Stimulated activated CD4-positive, alpha-beta T cell treated with anti-CD3 and anti-CD28 coated beads, Interleukin-2, amount 100 ng/mL, for 4 hours (primary cell): ENCODE results near the gene NFATC1.
"Not testable (repeated sequence)": the region's sequence is repeated elsewhere in the genome, so short reads cannot be mapped to it uniquely, and the experiment has no call there.

Experiments
- DNase-seq: peaks from one replicate; pipeline ENCODE4 v3.0.0-alpha.2; 2020; ENCODE audit warnings: low read depth

NFATC1 gene

DNA sequence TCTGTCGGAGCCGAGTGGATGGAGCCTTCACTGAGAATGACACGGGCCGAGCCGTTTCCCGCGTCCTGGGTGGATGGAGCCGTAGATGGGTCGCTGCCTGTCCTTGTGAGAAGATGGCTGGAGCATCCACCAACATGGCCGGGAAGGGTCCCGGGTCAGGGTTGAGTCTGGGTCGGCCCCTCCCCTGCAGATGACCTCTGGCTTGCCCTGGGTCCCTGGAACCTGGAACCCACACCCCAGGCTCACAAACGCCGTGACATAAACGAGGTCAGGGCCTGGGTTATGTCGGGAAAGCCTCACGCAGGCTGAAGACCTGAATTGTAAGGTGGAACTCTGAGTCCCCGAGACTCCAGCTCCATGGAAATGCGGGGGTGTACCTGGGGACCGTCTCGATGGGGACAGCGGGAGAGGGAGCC lies 94.9 kb downstream of the NFATC1 start:
- DNase-seq = no peak

DNA sequence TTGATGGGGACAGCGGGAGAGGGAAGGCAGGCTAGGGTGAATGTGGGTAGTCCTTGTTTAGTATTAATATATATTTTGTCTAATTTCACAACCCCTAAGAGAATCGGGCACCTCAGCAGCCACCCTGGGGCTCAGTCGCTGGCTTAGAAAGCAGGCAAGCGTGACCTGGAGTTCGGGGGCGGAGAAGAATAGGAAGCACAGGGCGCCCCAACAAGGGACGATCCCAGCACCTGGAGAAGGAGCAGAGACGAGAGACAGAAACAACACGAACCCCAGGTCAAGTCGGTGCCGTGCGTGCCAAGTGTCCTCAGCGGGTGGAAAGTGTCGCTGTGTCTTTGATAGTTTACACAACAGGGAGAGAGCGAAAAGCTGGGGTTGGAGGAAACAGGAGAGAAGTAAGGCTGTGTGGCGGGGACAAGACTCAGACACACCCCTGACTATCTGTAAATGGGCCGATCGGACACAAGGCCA lies 95.4 kb downstream of the NFATC1 start:
- no peak for DNase-seq

DNA sequence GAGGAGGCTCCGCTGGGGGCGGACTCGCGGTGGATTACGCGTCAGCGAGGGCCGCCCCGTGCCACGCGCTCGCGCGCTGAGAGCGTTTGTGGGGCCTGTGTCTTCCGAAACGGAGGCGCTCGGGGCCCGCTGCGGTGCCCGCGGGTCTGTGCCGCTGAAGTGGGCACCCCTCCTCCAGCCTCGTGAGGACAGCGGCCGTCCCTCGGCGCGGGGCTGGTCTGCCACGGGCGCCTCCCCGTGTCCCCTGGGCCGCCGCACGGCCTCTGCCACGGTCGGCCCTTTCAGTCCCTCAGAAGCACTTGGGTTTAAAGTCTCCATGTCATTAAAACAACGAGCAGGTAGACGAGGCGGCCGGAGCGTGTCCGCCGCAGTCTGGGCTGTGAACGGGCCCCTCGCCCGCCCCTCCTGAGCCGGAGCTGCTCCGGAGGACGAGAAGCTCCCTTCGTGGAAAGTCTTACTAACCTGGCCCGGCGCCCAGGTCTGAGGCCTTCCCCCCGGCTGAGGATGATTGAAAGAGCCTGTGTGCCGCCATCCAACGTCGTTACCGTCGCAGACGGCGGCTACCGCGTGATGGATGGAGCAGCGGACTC lies 97.6 kb downstream of the NFATC1 start:
- DNase-seq = no peak

DNA sequence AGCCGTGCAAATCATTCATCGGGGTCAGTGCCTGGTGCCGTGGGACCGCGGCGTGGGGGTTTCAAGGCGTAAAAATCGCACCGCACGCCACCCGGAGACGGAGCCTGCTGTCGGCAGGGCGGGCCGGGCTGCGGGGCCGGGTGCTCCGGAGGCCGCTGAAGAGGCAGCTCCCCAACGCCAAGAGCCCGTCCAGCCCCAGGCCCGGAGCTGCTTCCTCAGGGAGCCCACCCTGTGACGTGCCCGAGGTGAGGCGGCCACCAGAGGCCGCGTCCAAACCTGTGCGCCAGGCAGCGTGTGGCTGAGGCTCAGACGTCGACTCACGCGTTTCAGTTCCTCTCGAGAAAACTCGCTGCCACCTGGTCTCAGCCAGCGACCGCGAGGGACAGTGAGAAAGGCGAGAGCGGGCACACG lies 98.1 kb downstream of the NFATC1 start:
- no peak for DNase-seq

DNA sequence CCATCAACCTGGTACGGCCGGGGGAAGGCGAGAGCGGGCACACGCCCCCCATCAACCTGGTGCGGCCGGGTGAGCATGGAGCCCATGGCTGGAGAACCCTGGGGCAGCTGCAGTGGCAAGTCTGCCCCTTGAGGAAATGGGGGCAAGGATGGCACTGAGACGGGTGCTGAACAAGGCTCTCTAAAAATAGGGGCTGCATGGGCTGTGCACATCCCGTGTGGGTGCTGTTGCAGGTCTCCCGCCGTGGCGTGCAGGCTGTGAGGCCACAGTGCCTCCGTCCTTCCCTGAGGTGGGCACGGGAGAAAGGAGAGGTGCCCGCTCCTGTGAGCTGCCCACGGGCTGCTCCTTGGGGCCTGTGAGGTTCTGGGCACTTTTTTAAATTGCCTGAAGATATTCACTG lies 99.2 kb downstream of the NFATC1 start:
- DNase-seq = no peak

DNA sequence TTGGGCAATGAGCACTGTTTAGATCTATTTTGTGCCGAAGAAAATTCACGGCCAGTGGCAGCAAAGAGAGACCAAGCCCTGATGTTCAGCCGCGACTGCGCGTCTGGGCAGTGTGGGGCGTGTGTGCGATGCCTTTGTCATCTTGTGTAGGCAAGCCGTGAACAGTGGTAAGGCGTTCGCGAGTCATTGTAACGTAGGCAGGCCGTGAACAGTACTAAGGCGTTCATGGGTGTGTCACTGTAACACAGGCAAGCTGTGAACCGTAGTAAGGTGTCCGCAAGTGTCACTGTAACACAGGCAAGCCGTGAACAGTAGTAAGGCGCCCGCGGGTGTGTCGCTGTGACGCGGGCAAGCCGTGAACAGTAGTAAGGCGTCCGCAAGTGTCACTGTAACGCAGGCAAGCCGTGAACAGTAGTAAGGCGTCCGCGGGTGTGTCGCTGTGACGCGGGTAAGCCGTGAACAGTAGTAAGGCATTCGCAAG lies 99.9 kb downstream of the NFATC1 start:
- no peak for DNase-seq

DNA sequence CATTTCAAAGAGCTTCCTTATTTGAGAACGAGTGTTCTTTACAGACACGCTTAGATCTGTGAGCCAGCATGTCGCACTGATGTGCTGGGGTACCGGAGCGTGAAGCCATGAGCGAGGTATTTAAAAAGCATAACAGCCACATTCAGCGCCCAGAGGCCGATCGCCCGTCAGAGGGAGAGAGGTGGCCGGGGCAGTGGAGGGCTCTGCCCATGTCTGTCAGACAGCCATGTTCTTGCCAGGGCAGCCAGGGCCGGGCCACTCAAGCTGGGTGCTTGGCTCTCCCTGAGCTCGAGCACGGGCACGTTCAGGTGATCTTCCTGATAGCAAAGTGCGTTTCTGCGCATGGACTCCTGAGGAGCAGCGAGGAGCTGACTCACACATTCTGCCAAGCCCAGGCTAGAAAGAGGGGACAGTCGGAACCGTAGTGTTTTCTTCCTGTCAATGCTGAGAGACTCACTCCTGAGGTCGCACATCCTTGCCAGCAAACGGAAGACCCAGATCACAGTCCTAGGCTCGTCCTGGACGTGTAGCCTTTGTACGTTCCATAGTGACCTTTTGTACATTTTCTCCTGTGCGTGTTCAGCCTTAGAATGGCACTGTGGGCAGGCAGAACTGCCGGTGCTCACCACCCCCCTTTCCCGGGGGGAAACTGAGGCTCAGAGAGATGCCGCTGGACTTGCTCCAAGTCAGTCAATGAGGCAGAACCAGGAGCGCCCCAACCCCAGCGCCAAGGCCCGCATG lies 100.7 kb downstream of the NFATC1 start:
- no peak for DNase-seq

DNA sequence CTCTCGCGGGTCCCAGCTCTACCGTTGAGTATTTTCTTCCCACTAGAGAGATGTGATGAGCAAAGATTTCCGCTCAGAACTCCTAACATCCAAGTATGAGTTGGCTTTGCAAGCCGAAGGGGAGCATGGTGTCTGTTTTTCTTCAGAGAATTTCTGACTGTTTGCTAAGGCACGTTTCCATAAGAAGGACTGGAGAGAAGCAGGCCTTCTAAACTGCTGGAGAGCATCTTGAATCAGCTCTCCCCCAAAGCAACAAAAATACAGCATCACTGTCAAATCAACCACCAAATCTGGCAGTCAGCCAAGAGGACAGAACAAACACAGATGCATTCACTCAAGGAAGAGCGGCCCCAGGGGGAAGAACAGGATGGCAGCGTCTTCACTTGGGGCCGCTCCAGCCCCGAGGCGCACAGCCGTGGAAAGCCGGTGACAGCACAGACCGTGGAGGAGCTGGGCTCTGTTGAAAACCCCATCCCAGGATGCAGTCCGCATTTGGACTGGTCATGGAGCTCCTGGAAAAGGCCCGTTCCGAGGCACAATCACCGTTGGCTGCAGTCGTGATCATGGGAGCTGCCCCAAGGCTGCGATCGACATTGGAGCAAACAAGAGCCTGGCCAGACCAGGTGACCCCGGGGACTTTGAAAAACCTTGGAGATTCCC lies 101.4 kb downstream of the NFATC1 start:
- DNase-seq = no peak

DNA sequence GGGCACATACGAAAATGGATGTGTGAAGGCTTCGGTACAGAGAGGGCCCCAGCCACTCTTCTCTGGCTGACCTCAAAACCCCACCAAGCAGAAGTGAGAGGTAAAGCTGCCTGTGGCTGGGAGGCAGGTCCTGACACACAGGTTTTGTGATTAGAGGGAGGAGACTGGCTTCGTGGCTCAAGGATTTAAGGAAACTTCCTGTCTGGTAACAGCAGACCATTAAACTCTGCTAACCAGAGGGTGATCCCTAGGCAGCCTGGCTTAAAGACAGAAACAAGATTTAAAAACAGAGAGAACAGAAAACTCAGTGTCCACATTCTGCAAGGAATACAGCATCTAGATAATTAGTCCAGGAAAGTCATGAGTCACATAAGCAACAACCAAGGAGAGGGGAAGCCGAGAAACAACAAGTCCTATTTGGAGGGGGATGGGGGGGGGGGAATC lies 101.9 kb downstream of the NFATC1 start:
- no peak for DNase-seq

DNA sequence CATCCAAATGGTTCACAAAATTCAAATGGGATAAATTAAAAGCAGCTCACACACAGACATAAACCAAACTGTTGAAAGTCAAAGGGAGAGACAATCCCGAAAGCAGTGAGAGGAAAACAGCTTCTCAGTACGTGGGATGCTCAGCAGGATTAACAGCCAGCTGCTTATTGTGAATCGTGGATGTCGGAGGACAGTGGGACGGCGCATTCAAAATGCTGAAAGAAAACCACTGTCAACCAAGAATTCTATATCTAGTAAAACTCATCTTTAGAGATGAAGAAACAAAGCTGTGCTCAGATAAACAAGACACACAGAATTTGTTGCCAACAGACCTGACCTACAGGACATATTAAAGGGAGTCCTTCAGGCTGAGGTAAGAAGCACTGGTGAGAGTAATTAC lies 102.9 kb downstream of the NFATC1 start:
- no peak for DNase-seq

DNA sequence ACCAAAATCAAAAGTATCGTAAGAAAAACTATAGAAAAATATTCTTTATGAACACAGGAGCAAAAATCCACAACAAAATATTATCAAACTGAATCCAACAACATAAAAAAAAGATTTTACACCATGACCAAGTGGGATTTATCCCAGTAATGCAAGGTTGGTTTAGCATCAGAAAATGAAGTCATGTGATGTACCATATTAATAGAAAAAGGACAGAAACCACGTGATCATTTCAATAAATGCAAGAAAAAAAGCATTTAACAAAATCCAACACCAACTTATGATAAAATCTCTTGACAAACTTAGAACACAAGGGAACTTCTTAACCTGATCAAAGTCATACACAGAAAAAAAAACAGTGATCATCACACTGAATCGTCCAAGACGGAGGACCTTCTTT lies 105.3 kb downstream of the NFATC1 start:
- DNase-seq = no peak

DNA sequence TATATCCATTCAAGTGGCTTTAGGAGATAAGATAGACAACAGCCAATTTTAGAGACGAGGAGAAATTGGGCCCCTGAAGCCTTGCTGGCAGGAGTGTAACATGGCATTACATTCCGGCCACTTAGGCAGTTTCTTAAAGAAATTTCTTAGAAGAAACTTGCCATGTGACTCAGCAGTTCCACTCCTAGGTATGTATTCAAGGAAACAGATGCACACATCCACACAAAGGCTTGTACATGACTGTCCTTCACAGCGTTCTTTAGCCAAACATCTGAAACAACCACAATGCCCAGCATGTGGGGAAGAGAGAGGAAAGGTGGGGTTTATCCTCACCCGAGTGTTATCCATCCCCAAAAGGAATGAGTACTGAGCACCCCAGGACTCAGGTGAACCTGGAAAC lies 107.1 kb downstream of the NFATC1 start:
- no peak for DNase-seq

DNA sequence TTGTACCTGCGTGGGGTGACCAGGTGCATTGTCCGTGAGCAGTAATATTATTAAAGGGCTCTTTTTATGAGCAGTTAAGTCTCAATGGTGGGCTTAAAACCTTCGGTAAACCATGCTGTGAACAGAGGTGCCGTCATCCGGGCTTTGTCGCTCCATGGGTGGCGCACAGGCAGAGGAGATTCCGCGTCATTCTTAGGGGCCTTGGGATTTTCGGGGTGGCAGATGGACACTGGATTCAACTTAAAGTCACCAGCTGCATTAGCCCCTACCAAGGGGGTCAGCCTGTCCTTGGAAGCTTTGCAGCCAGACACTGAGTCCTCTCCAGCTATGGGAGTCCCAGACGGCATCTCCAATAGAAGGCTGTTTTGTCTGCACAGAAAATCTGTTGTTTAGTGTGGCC lies 107.7 kb downstream of the NFATC1 start:
- no peak for DNase-seq

DNA sequence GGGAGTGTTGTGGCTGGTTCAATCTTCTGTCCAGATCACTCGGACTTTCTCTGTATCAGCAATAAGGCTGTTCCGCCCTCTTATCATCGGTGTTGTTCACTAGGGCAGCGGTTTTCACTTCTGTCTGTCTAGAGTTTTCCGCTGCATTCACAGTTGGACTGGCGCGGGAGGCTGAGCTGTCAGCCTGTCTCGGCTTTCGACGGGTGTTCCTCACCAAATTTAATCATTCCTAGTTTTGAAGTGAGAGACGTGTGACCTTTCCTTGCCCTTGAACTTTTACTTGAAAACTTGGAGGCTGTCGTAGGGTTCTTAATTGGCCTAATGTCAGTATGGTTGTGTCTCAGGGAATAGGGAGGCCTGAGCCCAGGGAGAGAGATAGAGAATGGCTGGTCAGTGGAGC lies 108.3 kb downstream of the NFATC1 start:
- DNase-seq = no peak

DNA sequence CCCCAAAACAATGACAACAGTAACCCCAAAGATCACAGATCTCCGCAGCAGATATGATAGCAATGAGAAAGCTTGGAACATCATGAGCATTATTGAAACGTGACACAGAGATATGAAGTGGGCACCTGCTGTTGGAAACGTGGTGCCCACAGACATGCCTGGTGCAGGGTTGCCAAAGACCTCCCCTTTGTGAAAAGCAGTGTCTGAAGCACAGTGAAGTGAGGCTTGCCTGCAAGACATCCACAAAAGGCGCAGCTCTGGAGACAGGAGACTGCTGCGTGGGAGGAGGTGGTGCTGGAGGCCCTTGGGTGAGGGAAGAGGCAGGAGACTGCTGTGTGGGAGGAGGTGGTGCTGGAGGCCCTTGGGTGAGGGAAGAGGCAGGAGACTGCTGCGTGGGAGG lies 108.8 kb downstream of the NFATC1 start:
- DNase-seq = not testable (repeated sequence)

DNA sequence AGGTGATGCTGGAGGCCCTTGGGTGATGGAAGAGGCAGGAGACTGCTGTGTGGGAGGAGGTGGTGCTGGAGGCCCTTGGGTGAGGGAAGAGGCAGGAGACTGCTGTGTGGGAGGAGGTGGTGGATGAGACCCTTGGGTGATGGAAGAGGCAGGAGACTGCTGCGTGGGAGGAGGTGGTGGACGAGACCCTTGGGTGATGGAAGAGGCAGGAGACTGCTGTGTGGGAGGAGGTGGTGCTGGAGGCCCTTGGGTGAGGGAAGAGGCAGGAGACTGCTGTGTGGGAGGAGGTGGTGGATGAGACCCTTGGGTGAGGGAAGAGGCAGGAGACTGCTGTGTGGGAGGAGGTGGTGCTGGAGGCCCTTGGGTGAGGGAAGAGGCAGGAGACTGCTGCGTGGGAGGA lies 109.7 kb downstream of the NFATC1 start:
- DNase-seq = not testable (repeated sequence)

DNA sequence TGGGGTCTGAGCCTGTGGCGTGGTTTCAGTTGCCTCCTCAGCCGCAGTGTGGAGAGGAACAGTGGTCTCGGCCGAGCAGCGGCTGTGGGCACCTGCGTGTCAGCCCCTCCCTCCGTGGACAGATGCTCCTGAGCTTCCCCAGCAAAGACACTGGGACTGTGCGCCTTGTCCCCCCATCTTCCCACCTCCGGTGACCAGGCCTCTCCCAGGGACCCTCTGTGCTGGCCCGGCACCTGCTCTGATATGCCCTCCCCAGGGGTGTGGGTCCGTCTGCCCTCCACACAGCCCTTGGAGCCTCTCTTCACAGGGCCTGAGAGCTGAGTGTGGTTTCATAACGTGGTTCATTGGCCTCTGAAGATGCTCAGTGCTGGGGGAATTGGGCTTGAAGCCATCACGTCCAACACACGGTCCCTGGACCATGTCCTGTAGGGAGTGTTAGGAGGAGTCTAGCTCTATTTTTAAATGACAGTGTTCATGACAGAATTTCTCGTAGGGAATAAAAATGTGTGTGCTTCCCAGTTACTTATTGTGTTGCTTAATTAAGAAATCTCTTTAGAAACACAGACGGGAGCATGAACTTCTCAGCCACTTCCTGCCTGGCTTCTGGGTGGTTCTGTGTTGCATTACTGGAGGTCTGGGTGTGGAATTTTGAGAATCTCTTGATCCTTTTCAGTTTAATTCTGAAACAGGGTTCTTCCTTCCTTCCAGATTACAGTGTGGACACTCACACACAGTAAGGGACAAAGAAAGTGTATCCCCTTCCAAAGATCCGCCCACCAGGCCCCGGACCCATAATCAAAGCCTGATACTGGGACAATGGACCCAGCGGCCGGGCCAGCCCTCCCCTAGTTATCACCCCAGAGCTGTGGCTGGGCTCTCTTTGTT lies 110.7 kb downstream of the NFATC1 start:
- DNase-seq = no peak

DNA sequence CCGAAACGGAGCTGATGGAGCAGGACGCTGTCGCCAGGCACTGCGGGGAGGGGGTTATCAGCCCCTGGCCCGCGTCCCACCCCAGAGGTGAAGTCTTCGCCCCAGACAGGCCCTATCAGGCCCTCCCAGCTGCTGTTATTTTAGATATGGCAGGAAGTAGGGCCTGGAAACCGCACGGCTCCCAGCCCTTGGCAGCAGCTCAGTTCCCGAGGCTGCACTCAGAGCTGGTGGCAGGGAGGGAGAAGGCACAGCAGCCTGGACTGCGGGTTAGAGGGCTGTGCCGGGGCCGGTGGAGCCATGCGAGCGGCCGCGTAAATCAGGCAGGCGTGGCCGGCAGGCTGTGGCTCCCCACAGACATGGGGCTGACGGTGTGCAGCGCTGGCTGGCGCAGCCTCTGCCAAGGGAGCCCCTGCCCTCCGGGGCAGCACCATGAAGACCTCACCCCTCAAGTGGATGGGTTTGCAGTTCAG lies 111.4 kb downstream of the NFATC1 start:
- DNase-seq = no peak

DNA sequence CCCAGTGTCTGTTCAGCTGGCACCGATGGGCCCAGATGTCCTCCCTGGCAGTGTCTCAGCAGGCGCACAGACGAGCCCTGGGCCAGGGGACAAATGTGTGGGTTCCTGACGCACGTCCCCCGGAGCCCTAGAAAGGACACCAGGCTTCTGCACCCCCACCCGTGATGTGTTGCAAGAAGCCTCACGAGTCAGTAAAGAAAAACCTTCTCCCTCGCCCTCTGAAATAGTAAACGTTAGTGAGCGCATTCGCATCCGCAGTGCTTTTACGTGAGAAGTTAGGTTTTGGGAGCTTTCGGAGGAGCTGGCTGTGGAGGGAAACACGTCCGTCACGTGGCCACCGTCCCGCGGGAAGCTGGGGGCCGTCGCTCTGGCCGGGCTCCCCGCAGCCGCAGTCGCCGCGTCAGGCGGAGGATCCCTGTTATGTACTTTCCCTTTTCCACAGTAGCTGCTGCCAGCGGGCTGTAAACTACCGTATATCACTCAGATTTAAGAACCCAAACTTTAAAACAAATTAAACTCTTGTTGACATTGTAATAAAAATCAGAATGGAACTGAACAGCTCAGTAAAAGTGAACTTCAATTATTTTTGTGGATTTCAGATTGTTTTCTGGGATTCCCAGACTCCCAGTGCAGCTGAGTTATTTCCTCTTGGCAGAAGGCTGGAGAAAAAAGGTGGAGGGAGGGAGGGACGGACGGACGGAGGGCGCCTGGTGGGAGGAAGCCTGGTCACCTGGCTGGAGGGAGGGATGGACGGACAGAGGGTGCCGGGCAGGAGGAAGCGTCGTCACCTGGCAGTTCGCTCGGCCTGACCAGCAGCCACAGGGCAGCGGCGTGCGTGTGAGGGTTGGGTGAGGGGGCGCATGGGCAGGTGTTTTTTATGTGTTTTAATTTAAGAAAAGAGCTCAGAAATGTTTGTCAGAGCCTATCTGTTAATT lies 112.1 kb downstream of the NFATC1 start:
- DNase-seq = no peak

DNA sequence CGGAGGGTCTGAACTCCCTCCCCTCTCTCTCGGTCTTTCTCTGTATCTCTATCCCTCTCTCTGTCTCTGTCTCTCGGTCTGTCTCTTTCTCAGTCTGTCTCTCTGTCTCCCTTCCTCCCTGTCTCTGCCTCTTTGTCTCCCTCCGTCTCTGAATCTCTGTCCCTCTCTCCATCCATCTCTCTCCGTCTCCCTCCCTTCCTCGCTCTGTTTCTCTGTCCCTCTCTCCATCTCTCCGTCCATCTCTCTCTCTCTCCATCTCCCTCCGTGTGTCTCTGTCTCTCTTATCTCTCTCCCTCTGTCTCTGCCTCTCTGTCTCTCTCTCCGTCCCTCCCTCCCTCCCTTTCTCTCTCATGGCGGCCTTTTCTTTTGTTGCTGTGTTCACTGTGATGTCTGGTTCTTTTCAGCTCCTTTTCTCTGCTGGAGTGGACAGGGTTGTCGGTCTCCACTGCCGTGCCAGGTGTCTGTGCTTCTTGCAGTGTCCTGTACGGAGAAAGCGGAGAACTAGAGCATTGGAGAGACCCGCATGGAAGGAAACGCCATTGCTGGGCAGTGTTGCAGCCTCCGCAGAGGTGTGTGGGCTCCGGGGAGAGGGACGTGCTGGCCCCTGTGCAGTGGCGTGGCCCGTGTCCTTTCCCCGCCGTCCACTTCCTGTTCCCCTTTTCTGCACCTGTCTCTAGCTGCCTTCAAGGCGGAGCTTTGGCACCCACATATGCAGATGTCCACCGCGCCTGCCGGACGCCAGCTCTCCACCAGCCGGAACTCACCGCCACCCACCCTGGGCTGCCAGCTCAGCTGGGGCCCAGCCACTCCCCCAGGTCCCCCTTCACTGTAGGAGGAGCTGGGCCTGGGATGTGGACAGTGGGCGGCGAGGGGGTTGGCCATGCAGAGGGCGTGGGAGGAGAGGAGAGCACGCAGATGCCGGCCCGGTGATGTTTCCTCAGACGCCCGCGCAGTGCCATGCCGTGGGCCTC lies 113.1 kb downstream of the NFATC1 start:
- DNase-seq = no peak
